Measurements from ENCODE around the gene THSD4. TPM values are rescaled to one million over a fixed set of nuclear protein-coding genes. Genes with fewer than 3 reads are reported as not detected.

THSD4 gene
- total RNA-seq, 2 experiments from 2014 or later, result not detected

- Mint-ChIP-seq H3K27me3 (peaks cover 29% of the 10 kb centered on the region), H3K27ac (no peak overlapping the region), H3K4me3 (no peak overlapping the region), H3K36me3 (ENCODE audit: low read depth) (no peaks in the 10 kb centered on the region), H3K4me1 (ENCODE audit: low read depth) (peaks cover 15% of the 10 kb centered on the region), H3K9me3 (no peaks in the 10 kb centered on the region)
- ChIA-PET CTCF (no interaction called here), POLR2A (no interaction called here)
- no peak for DNase-seq
- intact Hi-C loops (cut with micrococcal nuclease), result no loop called here
- no peak for TF ChIP-seq CTCF (IDR thresholded peaks at IDR 0.05)
- ATAC-seq, result no peak
Measured at GRCh38 chr15:71674354-71674753, 559.1 kb downstream of the THSD4 start.

- ChIA-PET POLR2A (no interaction called here), CTCF (interaction anchor here (0.9 to 1.4 kb wide), 2 partner anchors 32 to 66 kb away, joined by 3 read pairs; no protein-coding TSS in a partner anchor)
- H3K27me3 Mint-ChIP-seq, result peaks cover 24% of the 10 kb centered on the region
- no peak for ATAC-seq
- no peaks in the 10 kb centered on the region for H3K9me3 Mint-ChIP-seq
- DNase-seq, result no peak
- H3K4me1 Mint-ChIP-seq (ENCODE audit: low read depth), result peaks cover 15% of the 10 kb centered on the region
- no peak overlapping the region for H3K27ac Mint-ChIP-seq
- intact Hi-C loops (cut with micrococcal nuclease), result no loop called here
- H3K4me3 Mint-ChIP-seq, result no peak overlapping the region
- TF ChIP-seq CTCF (IDR thresholded peaks at IDR 0.05), result no peak
- H3K36me3 Mint-ChIP-seq (ENCODE audit: low read depth), result no peaks in the 10 kb centered on the region
Measured at GRCh38 chr15:71677352-71677751, 562.1 kb downstream of the THSD4 start.

- ChIA-PET CTCF (interaction anchor here (0.9 to 1.4 kb wide), 2 partner anchors 33 to 66 kb away, joined by 3 read pairs; no protein-coding TSS in a partner anchor), POLR2A (interaction anchor here (0.7 kb wide), 1 partner anchor 32 kb away, joined by 3 read pairs; no protein-coding TSS in a partner anchor)
- DNase-seq (no peak), ATAC-seq (no peak)
- H3K9me3 Mint-ChIP-seq, result no peaks in the 10 kb centered on the region
- H3K4me3 Mint-ChIP-seq, result no peak overlapping the region
- H3K4me1 Mint-ChIP-seq (ENCODE audit: low read depth), result peaks cover 15% of the 10 kb centered on the region
- no peak overlapping the region for H3K27ac Mint-ChIP-seq
- no peaks in the 10 kb centered on the region for H3K36me3 Mint-ChIP-seq (ENCODE audit: low read depth)
- H3K27me3 Mint-ChIP-seq, result peaks cover 24% of the 10 kb centered on the region
- intact Hi-C loops (cut with micrococcal nuclease), result no loop called here
- no peak for TF ChIP-seq CTCF (IDR thresholded peaks at IDR 0.05)
Measured at GRCh38 chr15:71677766-71678165, 562.5 kb downstream of the THSD4 start.

GRCh38 chr15:71678191-71678590 is 562.9 kb downstream of the THSD4 start:
- Mint-ChIP-seq H3K27ac (no peak overlapping the region), H3K36me3 (ENCODE audit: low read depth) (no peaks in the 10 kb centered on the region), H3K9me3 (no peaks in the 10 kb centered on the region), H3K4me3 (no peak overlapping the region), H3K4me1 (ENCODE audit: low read depth) (peaks cover 15% of the 10 kb centered on the region), H3K27me3 (peaks cover 24% of the 10 kb centered on the region)
- DNase-seq (no peak), ATAC-seq (no peak)
- TF ChIP-seq CTCF (IDR thresholded peaks at IDR 0.05), result no peak
- POLR2A ChIA-PET, result interaction anchor here (0.7 kb wide), 1 partner anchor 32 kb away, joined by 3 read pairs; no protein-coding TSS in a partner anchor
- intact Hi-C loops (cut with micrococcal nuclease), result no loop called here
- CTCF ChIA-PET, result interaction anchor here (0.9 to 1.4 kb wide), 2 partner anchors 33 to 66 kb away, joined by 3 read pairs; no protein-coding TSS in a partner anchor

GRCh38 chr15:71678605-71679004 is 563.3 kb downstream of the THSD4 start:
- CTCF ChIA-PET, result interaction anchor here (1.4 kb wide), 1 partner anchor 65 kb away, joined by 3 read pairs; no protein-coding TSS in a partner anchor

More at GRCh38 chr15:71678605-71679004, 563.3 kb downstream of the THSD4 start:
- Mint-ChIP-seq H3K27ac (no peak overlapping the region), H3K4me1 (ENCODE audit: low read depth) (peaks cover 15% of the 10 kb centered on the region), H3K9me3 (no peaks in the 10 kb centered on the region), H3K27me3 (peaks cover 24% of the 10 kb centered on the region), H3K4me3 (no peak overlapping the region), H3K36me3 (ENCODE audit: low read depth) (no peaks in the 10 kb centered on the region)
- intact Hi-C loops (cut with micrococcal nuclease), result no loop called here
- POLR2A ChIA-PET, result interaction anchor here (0.7 kb wide), 1 partner anchor 31 kb away, joined by 3 read pairs; no protein-coding TSS in a partner anchor
- no peak for TF ChIP-seq CTCF (IDR thresholded peaks at IDR 0.05)
- DNase-seq (no peak), ATAC-seq (no peak)

Measured in activated CD8-positive, alpha-beta T cell treated with anti-CD3 and anti-CD28 coated beads for 36 hours (primary cell).